Activated naive CD4-positive, alpha-beta T cell treated with anti-CD3 and anti-CD28 coated beads, Interleukin-2, amount 50 U/mL, for 16 hours (primary cell): ENCODE data around the gene MGAT3.
"Not testable (repeated sequence)": the region's sequence is repeated elsewhere in the genome, so short reads cannot be mapped to it uniquely, and the experiment has no call there.

ENCODE experiments used
- DNase-seq: peaks from one replicate; pipeline ENCODE4 v3.0.0-alpha.2; 2020

Gene MGAT3, protein sequence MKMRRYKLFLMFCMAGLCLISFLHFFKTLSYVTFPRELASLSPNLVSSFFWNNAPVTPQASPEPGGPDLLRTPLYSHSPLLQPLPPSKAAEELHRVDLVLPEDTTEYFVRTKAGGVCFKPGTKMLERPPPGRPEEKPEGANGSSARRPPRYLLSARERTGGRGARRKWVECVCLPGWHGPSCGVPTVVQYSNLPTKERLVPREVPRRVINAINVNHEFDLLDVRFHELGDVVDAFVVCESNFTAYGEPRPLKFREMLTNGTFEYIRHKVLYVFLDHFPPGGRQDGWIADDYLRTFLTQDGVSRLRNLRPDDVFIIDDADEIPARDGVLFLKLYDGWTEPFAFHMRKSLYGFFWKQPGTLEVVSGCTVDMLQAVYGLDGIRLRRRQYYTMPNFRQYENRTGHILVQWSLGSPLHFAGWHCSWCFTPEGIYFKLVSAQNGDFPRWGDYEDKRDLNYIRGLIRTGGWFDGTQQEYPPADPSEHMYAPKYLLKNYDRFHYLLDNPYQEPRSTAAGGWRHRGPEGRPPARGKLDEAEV

DNA sequence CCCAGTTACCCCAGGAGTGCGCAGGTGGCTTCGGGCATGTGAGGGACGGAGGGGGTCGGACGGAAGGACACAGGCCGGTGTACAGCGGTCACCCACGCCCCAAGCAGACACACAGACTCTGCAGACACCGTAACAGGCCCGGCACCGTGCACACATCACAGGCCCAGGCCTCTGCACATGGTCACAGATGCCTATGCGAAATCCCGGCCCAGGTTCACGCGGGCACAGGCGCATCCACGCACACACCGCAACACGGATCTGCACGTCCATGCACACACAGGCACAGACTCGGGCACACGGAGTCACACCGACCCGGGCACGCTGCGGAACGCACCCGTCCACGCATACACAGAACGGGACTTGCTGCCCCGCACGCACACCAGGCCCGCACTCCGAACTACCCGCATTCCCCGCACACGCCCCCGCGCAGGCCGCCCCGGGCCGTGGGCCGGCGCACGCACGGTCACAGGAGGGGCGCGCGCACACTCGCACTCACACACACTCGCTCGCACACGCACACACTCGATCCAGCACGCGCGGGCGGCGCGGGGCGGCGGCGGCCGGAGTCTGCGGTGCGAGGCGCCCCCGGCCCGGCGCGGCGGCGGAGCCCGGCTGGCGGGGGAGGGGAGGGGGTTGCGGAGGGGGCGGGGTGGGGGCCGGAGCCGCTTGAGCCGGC lies at the start of gene MGAT3:
TSS of gene MGAT3 (plus strand) at position 491 of the 676 bp plus-strand sequence. CDS start 30,336 bp downstream, outside the sequence.
- no peak for DNase-seq

DNA sequence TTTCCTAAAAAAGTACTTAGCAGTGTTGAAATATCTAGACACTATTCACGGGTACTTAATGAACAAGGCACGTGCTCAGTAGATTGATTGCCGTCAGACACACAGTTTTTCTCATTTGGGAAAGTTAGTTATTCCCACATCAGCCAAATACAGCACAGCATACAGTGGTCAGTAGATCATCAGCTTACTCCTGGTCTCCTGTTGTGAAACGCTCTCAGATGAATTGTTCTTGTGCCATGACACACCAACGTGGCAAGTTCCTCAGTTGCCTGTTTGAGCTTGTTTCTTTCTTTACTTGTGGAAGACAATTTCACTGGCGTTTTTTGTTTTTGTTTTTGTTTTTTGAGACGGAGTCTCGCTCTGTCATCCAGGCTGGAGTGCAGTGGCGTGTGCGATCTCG lies 48.6 kb upstream of the MGAT3 start:
- no peak for DNase-seq

DNA sequence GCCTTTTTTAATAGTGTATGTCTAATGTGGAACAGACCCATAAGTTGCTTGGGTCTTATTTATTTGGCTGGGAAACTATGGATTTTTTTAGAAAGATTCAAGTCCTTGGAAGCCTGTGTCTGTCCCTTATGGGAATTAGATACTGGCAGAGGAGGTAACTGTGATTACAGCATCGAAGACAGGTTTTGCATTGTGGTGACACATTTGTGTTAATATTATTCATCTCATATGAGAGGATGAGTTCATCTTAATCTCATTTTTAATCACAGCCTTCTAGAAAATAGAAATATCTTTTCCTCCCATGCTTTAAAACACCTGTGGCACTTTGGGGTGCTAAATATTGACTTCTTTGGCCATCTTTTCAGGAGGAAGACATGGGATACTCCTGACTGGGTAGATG lies 48.0 kb upstream of the MGAT3 start:
- no peak for DNase-seq

DNA sequence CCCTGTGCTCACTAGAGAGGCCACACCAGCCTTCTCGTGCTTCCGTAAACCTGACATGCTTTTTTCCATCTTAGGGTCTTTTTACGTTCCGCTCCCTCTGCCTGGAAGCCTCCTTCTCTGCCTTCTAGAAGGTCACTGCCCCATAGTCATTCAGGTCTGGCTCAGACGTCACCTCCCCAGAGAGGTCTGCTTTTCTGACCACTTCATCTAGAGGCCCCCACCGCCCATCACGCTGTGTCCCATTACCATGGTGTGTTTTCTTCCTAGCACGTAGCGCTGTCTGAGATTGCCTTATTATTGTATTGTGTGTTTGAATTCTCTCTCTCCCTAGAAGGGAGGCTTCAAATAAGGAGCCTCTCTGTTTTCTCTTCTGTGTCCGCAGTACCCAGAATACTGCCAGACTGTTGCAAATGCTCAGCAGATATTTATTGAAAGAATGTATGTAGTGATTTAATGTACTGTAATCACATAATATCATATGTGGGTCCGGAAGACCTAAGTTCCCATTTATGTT lies 47.2 kb upstream of the MGAT3 start:
- DNase-seq, result no peak

DNA sequence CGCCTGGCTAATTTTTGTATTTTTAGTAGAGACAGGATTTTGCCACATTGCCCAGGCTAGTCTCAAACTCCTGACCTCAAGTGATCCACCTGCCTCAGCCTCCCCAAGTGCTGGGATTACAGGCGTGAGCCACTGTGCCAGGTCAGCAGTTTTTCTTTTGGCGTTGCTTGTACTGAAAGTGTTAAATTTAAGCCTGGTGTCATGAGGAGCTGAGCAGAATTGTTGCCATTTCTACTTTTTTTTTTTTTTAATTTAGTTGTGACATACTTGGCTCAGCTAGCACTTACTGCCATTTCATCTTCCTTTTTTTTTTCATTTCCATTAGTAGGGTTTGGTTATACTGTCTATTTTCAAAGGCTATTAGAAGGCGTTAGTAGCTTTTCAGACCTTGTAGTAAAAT lies 46.5 kb upstream of the MGAT3 start:
- no peak for DNase-seq

DNA sequence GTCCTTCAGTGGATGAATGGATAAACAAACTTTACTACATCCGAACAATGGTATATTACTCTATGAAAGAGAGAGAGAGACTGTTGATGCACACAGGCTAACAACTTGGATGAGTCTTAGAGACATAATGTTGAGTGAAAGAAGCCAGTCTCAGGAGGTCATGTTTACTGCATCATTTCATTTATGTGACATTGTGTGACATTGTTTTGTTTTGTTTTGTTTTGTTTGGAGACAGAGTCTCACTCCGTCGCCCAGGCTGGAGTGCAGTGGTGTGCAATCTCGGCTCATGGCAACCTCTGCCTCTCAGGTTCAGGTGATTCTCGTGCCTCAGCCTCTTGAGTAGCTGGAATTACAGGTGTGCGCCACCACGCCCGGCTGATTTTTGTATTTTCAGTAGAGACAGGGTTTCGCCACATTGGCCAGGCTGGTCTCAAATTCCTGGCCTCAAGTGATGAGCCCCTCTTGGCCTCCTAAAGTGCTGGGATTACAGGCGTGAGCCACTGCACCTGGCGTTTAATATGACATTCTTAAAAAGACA lies 44.9 kb upstream of the MGAT3 start:
- not testable (repeated sequence) for DNase-seq

DNA sequence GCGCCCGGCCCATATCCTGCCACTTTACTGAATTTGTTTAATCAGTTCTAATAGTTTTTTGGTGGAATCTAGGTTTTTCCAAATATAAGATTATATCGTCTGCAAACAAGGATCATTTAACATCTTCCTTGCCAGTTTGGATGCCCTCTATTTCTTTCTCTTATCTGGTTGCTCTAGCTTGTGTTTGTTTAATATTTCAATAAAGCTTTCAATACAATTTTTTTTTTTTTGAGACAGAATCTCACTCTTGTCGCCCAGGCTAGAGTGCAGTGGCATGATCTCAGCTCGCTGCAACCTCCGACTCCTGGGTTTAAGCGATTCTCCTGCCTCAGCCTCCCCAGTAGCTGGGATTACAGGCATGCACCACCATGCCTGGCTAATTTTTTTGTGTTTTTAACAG lies 43.6 kb upstream of the MGAT3 start:
- DNase-seq, result not testable (repeated sequence)

DNA sequence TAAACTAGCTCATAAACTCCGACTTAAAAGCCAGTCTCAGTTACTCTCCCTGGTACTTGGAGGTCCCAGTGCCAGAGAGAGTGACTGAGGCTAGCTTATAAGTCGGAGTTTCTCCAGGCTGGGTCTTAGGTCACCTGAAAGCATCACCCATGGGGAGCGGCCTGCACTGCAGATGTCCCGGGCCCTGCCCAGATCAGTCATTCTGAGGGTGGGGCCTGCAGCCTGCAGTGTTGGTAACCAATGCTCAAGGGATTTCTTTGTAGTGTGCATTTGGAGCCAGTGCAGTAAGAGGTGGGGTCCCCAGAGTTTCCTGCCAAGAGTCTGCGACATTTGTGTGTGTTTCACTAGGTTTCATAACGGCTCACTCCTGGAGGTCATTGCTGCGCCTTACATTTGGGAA lies 42.4 kb upstream of the MGAT3 start:
- no peak for DNase-seq

DNA sequence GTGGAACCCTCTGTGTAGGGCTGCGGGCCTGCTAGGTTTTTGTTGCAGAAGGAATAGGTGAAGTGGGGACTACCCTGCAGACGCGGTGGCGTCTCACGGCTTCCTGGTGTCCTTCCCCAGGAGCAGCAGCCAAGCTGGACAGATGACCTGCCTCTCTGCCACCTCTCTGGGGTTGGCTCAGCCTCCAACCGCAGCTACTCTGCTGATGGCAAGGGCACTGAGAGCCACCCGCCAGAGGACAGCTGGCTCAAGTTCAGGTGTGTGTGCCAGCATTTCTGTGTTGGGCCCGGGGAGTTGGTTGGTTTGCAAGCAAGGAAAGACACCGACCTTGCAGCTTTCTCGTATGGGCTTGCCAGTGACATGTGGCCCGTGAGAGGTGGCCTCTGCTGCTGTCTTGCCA lies 41.9 kb upstream of the MGAT3 start:
- no peak for DNase-seq

DNA sequence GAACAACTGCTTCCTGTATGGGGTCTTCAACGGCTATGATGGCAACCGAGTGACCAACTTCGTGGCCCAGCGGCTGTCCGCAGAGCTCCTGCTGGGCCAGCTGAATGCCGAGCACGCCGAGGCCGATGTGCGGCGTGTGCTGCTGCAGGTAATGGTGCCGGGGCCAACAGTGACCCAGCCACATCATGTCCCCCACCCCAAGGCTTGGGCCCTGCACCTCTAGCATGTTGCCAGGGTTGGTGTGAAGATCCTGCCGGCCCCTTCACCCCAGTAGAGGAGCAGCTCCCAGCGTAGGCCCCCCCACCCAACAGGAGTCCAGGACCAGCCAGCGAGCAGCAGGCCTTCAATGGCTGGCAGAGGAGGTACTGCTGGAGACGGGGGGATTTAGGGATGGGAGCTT lies 41.3 kb upstream of the MGAT3 start:
- no peak for DNase-seq

DNA sequence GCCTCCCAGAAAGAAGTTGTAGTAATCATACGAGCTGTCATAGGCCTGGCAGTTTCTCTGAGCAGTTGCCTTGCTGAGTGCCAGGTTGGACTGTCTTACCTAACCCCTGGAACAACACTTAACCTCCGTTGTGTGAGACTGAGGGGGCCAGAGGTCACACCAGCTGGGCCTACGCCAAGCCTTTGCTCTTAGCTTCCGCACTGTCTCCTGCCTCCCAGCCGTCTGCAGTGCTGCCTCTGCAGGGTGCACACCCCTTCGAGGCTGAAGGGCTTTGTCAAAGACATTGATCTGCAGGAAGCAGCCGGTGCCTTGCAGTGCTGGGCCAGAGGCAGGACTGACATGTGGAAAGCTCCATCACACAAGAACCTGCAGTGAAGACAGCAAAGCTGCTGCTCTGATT lies 40.5 kb upstream of the MGAT3 start:
- DNase-seq, result no peak

DNA sequence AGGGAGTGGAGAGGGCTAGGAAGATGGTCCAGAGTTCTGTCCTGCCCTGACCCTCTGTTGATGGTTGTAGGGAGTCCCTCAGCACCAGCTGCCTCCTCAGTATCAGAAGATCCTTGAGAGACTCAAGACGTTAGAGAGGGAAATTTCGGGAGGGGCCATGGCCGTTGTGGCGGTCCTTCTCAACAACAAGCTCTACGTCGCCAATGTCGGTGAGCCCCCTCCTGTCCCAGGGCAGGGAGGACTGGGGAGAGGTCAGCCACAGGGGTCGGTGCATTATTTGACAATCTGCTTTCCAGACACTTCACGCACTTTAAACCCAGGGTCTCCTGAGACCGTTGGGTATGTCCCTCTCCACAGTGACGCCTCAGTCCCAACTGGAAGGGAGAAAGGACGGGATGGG lies 39.2 kb upstream of the MGAT3 start:
- no peak for DNase-seq

DNA sequence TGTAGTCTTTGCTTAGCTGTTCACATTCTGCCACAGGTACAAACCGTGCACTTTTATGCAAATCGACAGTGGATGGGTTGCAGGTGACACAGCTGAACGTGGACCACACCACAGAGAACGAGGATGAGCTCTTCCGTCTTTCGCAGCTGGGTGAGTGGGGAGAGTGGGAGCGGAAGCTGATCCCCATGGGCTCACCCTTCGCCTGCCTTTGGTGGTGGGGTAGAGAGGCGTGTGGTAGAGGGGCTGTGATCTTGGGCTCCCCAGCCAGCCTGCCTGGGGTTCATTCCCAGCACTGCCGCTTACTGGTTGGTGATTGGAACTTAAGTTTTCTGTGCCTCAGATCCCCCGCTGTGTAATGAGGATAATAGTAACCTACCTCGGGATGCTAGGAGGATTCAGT lies 38.1 kb upstream of the MGAT3 start:
- no peak for DNase-seq

DNA sequence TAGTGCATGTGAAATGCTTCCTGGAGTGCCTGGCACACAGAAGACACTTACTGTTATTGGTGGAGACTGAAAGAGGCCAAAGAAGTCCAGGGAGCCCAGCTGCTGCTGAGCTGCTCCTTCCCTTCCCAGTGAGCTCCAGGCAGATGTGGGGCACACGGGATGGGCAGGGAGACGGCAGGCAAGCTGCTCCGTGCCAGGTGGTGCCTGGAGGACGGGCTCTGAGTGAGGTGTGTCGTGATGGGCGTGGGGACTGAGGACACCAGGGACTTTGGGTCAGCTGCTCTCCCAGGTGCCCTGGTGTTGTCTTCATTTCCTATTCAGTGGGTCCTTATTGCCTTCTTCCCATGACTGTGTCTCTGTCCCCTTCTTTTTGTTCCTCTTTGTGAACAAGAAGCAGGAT lies 37.7 kb upstream of the MGAT3 start:
- no peak for DNase-seq

DNA sequence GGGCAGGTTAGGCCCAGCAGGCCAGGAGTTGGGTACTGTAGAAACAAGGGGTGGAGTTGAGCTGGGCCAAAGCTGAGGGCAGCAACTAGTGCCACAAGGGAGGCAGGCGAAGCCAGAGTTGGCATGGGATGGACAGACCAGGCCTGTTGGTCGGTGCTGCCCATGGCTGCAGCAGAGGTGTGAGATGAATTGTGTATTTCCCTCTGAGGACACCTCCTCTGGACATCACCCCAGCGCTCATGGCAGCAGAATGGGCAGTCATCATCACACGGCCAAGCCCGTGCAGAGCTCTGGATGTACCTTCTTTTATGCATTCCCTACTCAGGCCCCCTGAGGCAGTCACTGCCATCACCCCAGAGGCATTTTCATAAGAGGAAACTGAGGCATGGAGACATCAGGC lies 36.9 kb upstream of the MGAT3 start:
- DNase-seq, result no peak

DNA sequence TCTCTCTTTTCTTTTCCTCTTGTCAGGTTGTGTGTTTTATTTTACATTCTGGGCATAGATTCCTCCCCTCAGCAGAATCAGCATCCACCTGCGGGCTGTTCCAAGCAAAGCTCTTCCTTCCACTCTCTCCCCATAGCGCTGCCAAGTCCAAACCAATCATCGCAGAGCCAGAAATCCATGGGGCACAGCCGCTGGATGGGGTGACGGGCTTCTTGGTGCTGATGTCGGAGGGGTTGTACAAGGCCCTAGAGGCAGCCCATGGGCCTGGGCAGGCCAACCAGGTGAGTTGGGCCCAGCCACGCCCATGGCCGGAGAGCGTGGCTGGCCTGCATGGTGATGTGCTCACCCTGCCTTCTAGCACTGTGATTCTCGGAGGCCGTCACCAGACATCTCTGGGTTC lies 35.1 kb upstream of the MGAT3 start:
- no peak for DNase-seq

DNA sequence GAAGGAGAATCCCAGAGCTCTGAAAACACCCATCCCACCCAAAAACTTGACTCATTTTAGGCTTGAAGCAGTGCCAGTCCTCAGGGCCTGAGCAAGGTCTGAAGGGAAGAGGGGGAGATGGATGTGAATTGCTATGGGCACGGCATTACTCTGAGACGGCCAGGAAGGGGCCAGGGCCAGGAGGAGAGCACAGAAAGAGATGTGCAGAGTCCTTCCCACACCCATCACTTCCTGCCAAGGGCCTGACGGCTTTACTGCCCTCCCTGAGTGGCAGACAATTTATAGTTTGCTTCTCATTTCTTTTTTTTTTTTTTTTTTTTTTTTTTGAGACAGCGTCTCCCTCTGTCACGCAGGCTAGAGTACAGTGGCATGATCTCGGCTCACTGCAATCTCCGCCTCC lies 34.7 kb upstream of the MGAT3 start:
- DNase-seq, result no peak

DNA sequence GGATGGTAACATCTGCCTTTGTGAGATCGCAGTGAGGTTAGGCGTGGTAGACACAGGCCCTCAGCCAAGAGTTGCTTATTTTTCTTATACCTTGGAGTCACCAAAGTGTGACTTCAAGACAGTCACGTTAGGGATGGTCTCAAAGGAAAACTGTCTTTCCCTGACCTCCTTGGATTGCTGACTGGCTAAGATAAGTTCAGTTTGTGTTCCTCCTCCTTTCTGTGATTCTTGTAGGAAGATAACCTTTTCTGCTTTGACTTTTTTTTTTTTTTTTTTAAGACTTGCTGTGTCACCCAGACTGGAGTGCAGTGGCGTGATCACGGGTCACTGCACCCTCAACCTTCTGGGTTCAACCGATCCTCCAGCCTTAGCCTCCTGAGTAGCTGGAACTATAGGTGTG lies 34.1 kb upstream of the MGAT3 start:
- no peak for DNase-seq

DNA sequence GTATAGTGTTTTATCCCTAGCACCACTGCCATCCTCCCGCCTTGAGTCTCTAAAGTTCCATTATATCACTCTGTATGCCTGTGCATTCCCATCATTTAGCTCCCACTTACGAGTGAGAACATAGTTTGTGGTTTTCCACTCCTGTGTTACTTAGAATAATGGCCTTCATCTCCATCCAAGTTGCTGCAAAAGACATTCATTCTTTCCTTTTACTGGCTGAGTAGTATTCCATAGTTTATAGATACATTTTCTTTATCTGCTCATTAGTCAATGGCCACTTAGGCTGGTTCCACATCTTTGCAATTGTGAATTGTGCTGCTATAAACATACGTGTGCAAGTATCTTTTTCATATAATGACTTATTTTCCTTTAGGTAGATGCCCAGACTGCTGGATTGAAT lies 32.8 kb upstream of the MGAT3 start:
- DNase-seq, result no peak

DNA sequence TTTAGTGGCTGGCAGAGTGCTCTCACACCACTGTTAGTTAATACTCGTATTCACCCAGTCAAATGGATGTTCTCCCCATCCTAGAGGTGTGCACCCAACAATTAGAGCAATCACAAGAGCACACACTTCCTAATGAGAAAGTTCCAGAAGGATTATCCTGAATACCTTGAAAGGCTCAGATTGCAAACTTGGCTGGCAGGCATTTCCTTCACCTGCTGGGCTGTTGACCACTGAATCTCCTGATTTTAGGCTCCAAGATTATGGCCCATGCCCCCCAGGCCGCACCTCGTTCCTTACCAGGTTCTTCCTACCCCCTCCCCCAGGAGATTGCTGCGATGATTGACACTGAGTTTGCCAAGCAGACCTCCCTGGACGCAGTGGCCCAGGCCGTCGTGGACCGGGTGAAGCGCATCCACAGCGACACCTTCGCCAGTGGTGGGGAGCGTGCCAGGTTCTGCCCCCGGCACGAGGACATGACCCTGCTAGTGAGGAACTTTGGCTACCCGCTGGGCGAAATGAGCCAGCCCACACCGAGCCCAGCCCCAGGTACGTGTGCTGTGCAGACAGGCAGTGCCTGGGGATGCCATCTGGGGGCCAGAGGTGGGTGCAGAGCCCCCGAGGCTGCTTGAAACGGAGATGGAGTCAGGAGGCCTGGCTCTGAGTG lies 30.3 kb upstream of the MGAT3 start:
- DNase-seq, result no peak

DNA sequence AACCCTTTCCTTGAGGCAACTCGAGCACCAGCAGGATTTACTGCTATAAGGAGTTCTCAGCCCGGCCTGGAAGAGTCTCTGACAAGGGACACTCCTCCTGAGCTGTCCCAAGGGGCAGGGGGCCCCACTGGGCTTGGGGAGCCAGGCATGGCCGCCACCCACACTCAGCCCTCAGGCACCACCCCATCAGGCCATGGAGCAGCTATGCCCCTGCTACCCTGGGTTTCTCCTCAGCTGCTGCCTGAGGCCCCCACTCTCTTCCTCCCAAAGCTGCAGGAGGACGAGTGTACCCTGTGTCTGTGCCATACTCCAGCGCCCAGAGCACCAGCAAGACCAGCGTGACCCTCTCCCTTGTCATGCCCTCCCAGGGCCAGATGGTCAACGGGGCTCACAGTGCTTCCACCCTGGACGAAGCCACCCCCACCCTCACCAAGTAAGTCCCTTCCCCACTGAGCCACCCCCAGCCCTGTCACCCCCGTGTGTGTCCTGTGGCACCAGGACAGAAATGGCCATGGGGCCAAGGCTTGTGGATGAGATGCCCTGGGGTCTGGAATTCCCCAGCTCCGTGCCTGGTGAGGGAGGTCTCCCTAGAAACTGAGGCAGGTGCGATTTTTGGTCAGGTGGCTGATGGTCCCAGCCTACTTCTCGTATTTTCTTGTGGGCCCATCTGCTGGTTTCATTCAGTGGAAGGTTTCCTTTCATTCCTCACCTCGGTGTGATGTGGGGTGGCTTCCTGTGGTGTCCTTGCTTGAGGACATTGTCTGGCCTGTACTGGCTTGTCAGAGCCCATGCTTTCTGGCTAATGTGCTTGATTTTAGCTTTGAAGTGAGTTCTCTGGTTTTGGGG lies 28.8 kb upstream of the MGAT3 start:
- DNase-seq, result no peak

DNA sequence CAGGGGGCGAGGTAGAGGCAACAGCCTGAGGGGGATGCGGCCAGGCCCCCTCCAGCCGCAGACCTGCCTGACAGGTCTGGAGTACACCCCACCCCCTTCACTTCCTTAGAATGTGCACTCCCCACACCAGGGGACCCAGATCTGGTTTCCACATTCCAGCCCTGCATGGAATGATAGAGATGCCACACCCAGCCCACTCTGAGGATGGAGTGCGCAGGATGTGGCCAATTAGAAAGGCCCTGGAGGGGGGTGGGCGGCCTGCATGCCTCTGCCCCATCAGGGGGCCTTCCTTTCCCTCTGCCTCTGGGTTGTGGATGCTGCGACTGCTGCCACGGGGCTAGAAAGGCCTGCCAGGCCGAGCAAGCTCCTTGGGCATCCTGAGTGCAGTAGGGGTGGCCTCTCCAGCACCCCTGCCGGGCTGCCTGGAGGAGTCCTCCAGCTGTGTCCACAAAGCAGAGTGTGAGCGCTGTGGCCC lies 28.2 kb upstream of the MGAT3 start:
- DNase-seq, result no peak
